ENCODE measurements around the gene CCSER1.
A peak's percentile ranks its signal among the peaks of the same experiment; 100 is the strongest.
"Not testable (repeated sequence)": the region's sequence is repeated elsewhere in the genome, so short reads cannot be mapped to it uniquely, and the experiment has no call there.

CCSER1 gene

DNA sequence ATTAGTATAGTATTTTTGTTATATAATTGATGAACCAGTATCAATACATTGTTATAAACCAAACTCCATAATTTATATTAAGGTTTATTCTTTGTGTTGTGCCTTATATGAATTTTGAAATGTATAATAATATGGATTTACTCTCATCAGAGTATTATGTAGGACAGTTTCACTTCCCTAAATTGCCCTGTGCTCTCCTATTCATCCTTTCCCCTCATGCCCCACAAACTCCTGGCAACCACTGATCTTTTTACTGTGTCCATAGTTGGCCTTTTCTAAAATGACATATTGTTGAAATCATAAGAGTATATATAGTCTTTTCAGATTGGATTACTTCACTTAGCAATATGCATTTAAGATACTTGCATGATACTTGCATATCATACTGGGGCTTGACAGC, 1218.4 kb downstream of the CCSER1 start:
- no peak for DNase-seq

DNA sequence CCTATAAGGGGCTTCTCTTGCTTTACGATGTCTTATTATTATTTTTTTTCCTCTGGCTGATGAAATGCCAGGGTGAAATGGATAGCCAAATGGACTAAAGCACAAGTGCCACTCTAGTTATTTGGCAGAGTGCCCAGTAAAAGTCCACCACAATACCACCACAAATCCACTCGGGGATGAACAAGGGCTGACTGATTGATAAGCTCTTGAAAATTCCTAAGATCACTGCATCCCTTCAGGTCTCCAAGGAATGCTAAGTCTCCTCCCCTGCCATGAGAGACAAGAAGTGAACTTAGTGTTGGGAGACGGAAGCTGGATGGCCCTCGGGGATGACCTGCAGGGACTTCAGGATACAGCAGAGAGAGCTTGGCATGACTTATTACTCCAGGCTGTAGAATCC, 1229.3 kb downstream of the CCSER1 start:
- not testable (repeated sequence) for DNase-seq

DNA sequence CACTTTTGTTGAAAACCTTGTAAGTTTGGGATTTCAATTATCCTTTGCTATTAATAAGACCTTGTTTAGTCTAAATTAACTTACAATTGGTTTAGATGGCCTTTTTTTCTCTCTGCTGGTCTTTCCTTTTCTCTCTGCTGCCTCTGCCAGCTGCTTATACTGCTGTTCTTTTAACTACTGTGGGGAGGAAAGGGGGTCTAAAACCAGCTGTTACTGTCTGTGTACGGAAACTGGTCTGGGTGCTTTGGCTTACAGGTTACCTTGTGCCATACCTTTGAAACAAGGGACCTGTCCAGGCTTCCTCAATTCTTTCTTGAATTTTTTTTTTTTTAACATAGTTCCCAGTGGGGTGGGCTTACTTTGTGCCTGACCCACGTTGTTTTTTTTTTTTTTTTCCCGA, 1230.8 kb downstream of the CCSER1 start:
- not testable (repeated sequence) for DNase-seq

DNA sequence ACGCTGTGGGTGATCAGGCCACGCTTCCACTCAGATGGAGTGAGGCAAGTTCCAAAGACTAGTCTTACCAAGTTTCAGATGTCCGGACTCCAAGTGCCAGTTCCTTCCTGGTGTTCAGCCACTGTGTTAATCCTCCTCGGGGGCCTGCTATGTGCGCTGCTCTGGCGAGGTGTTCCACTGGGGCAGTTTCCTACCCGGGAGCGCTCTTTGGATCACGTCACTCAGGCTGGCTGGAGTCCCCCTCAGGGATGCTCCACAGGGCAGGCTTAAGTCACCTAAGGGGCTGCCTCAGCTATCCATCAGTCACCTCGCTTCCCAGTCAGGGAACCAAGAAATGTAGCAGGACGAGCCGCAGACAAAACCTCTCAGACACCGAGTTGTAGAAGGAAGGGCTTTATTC, 1231.4 kb downstream of the CCSER1 start:
- DNase-seq = not testable (repeated sequence)

DNA sequence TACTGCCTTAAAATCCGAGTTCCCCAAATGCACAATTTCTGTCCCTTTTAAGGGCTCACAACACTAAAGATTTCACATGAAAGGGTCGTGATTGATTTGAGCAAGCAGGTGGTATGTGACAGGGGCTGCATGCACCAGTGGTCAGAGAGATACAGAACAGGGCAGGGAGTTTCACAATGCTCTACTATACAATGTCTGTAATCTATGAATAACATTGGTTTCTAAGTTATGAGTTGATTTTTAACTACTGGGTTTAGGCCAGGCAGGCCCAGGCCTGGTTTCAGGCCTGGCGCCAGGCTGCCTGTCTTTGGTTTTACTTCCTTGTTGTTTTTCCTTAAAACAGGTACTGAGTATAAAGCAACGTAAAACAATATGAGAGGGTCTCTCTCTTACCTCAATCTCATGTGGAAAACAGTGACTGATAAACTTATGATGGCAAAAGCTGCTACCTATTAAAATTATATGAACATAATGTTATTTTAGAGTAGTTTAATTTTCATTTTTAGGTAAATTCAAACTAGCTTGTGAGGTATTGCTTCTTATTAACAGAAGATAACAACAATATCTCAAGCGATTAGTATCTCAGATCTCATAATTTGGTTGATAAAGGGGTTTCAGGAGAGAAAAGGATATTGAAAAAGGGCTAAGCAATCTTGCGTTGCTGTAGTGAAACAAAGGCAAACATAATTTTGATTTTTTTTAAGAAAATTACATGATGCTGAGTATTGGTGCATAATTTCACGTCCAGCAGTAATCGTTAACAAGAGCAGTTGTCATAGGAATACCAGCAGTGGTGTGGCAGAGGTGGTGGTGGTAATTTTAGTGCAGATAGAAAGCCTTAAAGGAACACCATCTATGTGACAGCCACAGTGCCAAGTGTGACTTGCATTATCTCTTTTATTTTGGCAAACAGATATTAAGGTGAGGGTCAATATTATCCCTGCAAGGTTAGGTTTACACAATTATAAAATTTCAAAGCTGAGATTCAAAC, 1232.1 kb downstream of the CCSER1 start:
- DNase-seq = no peak

DNA sequence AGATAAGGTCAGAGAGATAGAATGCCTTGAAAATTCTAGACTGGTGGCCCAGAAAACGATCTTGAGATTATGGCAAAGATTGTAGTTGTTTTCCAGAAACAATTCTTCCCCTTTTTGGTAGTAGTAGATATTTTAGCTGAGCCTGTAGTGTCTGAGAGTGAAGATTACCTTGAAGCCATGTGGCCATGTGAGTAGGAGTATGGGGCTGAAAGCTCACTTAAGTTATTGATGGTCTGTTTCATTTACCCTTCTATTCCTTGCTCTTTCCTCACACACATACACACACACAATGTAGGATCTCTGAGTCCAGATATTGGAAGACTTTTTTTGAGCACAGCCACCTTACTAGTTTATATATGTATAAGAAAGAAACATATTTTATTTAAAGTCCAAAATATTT, 1234.9 kb downstream of the CCSER1 start:
- DNase-seq = no peak

DNA sequence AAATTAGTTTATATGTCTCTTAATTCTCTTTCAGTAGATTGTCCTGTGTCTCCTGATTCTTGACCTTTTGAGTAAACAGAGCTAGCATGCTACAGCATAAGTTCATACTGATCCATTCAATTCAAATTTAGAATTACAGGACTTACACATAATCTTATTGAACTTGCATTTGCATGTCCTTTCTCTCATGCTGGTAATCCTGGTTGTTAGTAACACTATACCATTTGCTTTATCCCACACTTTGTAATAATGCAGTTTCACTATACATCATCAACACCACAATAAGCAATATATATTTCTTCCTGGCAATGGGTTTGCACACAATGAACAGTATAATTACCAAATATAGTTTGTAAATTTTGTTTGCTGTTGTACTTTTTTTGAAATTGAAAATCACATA, 1239.4 kb downstream of the CCSER1 start:
- DNase-seq = no peak

DNA sequence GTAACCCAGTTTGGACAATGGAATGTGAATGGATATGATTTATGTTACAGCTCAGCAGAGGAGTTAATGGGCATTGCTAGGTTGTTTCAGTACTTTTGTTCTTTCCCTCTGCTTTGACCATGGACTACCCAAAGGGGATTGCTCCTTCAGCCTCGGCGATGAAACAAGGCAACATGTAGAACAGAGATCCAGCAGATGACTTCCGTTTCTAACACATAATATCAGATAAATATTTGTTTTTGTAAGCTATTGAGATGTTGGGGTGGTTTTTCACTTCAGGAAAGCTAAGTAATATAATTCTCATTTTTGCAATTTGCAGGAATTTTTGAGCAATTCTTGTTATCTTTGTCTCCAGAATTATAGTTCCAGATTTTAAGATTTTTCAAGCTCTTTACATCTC, 1241.9 kb downstream of the CCSER1 start:
- no peak for DNase-seq

DNA sequence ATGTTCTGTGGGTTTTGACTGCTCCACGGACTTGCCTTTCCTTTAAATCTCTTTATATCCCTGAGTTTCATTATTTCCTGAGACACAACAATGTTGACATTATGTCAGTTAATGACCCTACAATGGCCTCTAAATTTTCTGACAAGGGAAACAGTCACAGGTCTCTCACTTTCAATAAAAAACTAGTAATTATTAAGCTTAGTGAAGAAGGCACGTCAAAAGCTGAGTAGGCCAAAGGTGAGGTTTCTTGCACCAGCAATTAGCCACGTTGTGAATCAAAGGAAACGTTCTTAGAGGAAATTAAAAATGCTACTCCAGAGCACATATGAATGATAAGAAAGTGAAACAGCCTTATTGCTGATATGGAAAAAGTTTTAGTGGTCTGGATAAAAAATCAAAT, 1246.4 kb downstream of the CCSER1 start:
- no peak for DNase-seq

DNA sequence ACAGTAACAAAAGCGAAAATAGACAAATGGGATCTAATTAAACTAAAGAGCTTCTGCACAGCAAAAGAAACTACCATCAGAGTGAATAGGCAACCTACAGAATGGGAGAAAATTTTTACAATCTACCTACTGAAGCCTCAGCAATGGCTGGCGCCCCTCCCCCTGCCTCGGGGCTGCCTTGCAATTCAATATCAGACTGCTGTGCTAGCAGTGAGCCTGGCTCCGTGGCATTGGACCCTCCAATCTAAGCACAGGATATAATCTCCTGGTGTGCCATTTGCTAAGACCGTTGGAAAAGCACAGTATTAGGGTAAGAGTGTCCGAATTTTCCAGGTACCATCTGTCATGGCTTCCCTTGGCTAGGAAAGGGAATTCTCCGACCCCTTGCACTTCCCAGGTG, 1278.2 kb downstream of the CCSER1 start:
- DNase-seq = not testable (repeated sequence)

DNA sequence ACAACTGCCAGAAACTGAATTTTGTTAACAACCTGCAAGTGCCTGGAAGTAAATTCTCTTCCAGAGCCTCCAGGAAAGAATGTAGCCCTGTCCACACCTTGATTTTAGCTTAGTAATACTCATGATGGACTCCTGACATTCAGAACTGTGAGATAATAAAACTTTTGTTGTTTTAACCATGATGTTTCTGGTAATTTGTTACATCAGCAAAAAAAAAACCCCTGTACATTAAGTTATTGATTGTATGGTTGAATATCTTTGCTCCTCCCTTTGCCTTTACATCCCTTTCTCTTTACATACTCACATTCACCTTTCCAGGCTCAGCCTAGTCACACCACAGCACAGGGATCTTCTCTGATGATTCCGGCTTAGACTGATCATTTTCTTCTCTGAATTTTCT, 1294.8 kb downstream of the CCSER1 start:
- no peak for DNase-seq

DNA sequence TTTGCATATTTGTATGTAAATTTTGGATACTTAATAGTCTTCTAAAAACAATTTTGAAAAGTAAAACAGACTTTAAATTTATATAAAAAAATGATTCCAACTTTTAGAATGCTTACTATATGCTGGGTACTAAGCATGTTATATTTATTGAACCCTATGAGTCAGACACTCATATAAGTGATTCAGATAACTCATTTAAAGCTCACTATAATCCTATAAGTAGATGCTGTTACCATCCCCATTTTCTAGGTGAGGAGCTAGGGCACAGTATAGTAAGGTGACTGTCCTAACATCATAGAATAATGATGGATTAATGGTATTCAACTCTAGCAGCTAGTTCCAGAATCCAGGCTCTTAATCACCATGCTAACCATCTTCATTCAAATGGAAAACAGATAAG, 1299.5 kb downstream of the CCSER1 start:
- no peak for DNase-seq

DNA sequence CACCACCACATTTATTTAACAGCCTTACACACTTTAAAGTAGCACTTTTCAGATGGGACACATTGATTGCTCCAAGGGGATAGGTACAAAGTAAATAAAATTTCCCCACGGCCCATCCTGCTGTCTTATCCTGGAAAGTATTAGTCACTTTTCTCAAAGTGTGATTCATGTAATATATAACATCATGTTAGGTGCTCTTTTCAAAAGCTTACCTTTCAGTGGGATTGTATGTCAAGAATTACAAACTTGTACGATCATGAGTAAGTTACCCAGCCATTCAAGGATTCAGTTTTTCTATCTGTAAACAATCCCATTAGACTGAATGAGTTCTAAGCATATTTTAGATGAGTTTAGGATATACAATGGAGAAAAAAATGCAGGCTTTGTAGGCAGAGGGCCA, 1300.0 kb downstream of the CCSER1 start:
- DNase-seq = no peak

DNA sequence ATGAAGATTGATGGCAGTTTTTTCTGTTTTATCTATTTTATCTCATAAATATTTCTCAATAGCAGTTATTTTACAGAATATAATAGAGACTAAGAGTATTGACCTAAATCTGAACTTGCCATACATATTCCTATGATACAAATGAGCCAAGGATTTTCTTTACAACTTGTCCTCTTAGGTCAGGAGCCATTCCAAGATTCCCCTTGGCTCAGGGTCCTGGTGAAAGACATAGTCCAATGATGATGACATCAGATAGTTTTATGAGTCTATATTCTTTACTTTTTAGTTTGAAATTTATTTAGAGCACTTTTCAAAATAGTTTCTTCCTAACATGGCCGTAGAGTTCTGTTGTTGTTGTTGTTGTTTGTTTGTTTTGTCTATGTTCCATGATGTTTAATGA, 1307.4 kb downstream of the CCSER1 start:
- no peak for DNase-seq

DNA sequence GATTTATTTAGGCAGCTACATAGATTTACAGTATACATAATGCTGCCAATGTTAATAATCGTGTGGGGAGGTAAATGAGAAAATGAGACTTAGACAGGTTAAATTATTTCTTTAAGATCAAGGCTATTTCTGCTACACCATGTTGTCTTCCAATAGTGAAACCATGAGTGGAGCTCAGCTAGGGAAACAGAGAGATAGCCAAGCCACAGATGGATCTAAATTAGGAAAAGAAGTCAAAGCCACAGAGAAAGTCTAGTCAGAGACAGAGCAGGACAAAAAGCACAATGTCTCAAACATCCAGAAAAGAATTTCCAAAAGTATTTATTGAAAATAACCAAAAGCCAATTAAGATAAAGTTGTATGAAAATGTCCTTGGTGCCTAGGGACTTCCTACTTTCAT, 1309.4 kb downstream of the CCSER1 start:
- DNase-seq = no peak

DNA sequence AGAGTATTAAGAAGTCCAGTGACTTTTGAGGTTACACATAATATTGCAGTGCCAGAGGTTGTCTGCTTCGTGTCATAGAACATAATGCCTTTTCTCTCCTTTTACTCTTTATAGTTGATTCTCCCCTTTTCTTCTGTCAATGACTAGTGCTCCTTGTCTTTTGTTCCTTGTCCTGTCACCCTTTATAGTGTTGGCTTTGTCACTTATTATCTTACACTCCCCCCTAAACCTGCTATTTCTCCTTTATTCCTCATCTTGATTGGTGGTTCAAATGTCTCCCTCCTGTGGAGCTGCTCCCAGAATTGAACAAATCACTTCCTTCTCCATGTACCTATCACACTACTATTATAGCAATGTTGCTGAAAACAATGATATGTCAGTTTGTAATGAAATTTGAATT, 1320.0 kb downstream of the CCSER1 start:
- no peak for DNase-seq

DNA sequence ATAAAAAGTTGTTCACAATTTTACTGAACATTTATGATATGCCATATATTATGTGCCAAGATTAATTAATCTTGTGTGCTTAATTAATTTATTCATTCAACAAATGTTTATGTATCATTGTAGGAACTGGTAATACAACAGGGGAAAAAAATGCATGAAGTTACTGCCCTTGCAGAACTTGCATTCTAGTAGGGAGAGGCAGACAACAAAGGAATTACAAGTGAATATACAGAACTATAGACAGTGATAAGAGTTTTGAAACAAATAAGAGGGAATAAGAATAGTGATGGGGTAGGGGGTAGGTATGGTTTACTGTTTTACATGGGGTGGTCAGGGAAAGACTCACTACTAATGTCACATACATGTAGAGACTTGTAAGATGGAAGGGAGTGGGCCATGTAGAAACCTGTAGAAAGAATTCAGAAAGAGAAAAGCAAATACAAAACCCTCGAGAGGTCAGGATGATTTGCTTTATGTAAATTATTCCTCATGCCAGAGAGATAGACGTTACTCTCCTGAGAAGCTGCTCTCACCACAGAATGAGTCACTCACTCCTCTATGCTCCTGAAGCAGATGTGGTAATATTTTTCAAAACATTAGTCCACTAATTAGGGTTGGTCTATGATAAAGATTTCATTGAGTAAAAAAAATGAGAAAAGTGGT, 1321.6 kb downstream of the CCSER1 start:
- no peak for DNase-seq

DNA sequence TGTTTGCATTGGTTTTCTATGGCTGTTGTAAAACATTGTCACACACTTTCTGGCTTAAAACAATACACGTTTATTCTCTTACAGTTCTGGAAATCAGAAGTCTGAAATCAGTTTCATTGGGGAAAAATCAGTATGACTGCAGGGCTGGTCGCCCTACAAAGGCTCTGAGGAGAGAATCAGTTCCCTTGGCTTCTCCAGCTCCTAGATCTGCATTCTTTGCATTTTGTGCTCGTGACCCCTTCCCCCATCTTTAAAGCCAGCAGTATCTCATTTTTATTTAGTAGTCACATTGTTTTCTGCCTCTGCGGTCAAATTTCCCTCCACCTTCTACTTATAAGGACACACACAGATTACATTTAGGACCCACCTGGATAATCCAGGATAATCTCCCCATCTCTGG, 1326.9 kb downstream of the CCSER1 start:
- DNase-seq = no peak

DNA sequence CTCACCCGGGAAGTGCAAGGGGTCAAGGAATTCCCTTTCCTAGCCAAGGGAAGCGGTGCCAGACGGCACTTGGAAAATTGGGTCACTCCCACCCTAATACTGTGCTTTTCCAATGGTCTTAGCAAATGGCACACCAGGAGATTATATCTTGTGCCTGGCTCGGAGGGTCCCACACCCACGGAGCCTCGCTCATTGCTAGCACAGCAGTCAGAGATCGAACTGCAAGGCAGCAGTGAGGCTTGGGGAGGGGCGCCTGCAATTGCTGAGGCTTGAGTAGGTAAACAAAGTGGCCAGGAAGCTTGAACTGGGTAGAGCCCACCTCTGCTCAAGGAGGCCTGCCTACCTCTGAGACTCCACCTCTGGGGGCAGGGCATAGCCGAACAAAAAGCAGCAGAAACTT, 1335.4 kb downstream of the CCSER1 start:
- not testable (repeated sequence) for DNase-seq

DNA sequence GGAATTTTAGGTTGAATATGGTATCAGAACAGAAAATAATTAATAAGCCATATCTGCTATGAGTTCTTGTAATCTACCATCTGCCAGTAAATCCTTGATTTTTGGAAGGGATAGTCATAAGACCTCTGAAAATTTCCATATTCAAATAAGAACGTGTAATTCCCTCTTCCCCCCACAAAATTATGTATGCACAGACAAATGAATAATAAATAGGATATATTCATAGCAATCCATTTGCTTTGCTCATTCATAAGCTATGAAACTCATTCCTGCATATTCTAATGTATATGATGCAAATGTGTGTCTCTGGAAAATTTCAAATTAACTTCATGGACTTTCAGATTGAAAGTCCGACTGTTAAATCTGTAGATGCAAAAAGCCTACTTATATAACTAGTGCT, 1343.5 kb downstream of the CCSER1 start:
- DNase-seq = no peak

DNA sequence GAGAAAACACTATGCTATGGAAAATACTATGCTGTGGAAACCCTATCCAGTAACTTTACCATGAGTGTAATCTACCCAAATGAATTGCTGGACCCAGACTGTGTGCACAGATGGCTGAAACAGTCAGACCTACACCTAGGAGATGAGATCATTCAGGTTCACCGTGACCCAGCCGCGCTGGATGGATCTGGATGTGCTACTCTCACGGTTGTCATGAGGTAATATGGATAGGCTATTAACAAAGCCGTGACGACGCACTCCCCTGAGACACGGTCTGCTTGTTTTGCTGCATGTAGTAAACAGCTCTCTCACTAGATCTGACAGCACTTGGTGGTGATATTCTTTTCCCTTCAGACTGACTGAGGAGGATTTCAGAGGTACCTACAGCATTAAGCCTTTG, 1344.1 kb downstream of the CCSER1 start:
- DNase-seq = peak in 1 of 56 donors; percentile 2

DNA sequence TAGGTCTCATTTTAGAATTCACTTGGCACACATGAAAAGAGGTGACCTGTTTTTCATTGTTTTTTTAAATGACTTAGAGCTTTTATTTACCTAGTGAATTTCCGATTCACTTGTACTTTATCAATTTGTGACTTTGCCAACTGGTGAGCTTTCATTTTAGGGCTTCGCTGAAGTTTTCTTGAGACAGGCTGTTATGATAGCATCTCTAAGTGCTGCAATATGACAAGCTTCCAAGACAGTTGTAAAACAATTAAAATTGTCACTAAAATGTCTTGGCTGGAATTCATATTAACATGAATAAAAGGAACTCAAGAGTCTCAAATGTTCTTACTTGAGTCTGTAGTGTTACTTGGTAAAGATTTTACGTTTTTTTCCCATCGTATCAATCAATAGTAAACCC, 1344.9 kb downstream of the CCSER1 start:
- no peak for DNase-seq

DNA sequence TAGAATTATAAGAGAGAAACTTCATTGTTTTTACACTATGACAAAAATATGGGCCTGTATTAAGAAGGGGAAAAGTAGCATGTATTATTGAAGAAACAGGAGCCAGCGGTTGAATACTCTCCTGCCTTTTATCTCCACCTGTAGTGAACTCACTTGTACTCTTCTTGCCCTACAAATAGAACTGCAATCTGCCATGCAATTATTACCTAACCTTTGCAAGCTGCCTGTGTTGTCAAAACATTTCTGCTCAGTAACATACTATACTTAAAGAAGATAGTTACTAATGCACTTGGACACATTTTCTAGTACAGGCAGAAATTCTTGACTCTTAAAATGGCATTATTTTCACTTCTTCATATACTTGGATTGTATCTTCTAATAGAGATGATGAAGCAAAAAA, 1358.2 kb downstream of the CCSER1 start:
- DNase-seq = no peak
